ENCODE measurements around the gene TMEM200C.

TMEM200C gene

DNA sequence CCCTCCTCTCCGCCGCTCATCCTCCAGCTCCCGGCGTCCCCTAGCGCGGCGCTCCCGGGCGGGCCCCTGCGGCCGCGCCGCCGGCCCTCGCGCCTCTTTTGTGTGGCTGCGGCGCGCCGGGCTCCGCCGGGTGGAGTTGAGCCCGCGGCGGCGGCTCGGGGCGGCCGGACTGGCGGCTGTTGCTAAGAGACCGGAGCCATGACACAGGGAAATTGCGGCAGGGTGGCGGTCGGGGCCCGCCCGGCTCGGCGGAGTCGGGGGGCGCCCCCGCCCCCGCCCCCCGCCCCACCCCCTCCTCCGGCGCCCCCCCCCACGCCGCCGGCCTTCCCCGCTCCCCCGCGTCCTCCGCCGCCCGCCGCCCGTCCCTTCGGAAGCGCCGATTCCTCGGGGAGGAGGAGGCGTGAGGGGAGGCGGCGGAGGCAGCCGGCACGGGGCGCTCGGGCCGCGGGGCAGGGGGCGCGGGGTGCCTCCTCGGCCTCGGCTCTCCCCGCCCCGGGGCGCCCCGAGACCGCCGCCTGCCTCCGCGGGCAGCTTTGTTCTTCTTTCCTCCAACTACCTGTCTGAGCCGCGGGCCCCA, at the start of gene TMEM200C:
Gene TMEM200C, minus strand, starts transcription at position 224 of the 577 bp plus-strand sequence. CDS start 3,459 bp downstream, outside the sequence.
- DNase-seq = no peak

- no peak for DNase-seq
These were observed 49.1 kb upstream of the TMEM200C start for GRCh38 chr18:5944448-5944847.

DNA sequence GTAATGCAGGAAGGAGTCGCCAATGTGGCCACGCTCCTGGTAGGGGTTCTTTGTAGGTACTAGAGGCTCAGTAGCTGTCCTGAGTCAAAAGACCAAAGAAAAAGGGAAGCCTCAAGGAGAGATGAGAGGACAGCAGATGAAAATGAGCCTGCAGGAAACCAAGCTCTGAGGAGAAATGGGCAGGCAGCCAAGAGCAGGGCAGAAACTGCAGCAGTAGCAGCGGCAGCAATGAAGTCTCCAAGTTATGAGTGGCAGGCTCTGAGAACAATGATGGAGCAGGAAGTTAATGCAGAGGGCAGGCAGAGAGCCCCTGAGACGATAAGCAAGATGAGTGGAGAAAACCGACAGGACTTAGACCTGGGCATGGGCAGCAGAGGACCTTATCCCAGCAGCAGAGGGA, 48.2 kb upstream of the TMEM200C start:
- DNase-seq = no peak

DNA sequence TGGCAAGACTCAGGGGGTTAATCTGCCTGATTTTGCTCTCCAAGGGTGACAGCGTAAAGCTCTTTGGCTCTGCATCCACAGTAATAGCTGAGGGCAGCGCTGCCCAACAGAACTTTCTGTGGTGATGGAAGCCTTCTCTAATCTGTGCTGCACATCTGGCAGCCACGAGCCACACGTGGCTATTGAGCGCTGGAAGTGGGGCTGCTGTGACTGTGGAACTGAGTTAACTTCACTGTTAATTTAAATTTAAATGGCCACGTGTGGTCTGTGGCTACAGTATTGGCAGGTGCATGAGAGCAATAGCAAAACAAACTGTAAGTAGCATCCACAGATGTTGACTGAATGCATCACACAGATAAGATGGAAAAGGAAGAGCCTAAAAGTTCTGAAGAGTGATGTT, 47.3 kb upstream of the TMEM200C start:
- no peak for DNase-seq

DNA sequence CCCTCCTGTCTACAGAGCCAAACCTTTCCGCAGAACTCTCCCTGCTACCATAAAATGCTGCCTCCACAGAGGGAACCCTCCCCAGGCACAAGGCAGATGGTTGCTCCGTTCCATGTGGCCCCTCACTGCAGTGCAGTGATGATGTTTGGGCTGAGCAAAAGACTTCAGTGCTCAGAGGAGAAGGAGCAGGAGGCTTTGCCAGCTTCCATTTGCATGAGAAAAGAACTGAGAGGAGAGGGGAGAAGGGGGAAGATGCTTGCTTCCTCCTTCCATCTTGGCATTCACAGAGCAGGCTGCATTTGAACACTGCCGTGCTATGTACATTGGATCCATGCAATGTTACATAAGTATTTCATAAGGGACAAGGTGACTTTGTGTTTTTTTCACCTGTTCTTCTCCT, 46.6 kb upstream of the TMEM200C start:
- no peak for DNase-seq

DNA sequence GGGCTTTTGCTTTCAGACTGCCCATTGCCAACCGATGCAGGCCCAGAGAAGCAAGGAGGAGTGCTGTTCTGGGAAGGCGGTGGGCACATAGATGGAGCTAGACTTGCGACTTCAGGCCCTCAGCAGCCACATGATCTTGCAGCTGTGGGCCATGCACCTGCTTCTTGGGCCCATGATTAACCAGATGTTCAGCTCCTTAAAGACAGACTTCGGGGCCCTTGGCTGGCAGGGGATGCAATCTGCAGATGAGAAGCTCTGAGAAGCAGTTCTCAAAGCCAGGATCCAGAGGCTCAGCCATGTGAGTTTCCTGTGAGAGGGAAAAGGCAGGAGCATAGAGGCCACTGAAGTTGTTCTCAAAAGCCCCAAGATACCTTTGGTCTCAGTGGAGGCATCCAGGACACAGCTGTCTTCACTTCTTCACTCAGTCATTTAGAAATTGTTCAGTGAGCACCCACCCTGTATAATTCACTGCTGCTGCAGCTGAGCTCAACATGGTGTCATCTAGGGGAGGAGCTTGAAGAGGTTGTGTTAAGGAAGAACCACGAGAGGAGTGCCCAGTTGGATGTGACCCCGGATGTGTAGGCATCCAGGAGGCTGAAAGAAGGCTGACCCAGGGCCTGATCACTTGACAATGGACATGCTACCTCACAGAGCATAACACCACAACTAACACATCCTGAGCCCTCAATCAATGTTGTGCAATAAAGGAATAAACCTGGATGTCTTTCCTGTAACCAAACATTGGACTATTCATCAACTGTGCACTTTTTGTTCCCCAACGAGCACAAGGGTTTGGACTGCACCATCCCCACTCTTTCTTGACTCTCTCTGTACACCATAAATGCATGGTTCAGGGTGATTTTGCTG, 44.7 kb upstream of the TMEM200C start:
- no peak for DNase-seq

DNA sequence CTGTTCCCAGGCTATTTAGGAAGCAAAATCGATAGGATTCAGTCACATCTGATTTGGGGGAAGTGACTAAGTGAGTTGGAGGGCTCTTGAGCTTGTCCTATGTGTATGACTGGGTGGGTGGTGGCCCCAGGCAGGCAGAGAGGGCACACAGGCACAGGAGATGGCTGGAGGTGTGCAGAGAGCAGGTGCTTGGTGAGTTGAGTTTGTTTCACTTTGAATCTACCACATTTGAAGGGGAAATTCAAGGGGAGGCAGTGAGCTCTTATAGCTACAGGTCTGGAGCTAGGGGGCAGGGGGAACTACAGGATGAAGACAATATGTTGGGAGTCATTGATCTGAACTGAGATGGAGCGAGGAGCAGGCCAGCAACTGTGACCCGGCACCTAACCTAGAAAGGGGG, 42.5 kb upstream of the TMEM200C start:
- no peak for DNase-seq

GRCh38 chr18:5937121-5937520, 41.8 kb upstream of the TMEM200C start:
- no peak for DNase-seq

- DNase-seq = no peak
These were observed 35.5 kb upstream of the TMEM200C start for GRCh38 chr18:5930789-5931188.

GRCh38 chr18:5918205-5918858, 23.0 kb upstream of the TMEM200C start:
- no peak for DNase-seq

DNA sequence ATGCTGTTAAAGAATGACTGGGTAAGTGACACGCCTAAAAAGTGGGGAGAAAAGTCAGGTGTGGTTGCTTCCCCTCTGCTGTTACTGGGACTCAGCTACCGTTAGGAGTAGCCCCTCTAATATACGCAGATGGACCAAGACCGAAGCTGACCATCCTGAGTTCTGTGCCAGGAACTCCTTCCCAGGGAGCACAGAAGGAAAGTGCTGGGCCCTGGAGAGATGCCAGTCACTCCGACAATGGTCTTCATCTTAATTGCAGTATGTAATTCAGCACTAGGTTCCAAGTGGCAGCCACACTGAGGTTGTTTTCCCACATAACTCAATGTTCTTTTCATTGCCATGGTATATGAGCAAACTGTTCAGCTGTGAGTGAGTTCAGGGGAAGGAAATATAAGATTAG, 19.6 kb upstream of the TMEM200C start:
- no peak for DNase-seq

- no peak for DNase-seq
These were observed 18.7 kb upstream of the TMEM200C start for GRCh38 chr18:5914016-5914415.

- no peak for DNase-seq
These were observed 17.2 kb upstream of the TMEM200C start for GRCh38 chr18:5912566-5912965.

- no peak for DNase-seq
These were observed 13.8 kb upstream of the TMEM200C start for GRCh38 chr18:5909125-5909524.

GRCh38 chr18:5903386-5903785, 8.1 kb upstream of the TMEM200C start:
- DNase-seq = no peak

GRCh38 chr18:5900262-5900661, 4.9 kb upstream of the TMEM200C start:
- DNase-seq = no peak

DNA sequence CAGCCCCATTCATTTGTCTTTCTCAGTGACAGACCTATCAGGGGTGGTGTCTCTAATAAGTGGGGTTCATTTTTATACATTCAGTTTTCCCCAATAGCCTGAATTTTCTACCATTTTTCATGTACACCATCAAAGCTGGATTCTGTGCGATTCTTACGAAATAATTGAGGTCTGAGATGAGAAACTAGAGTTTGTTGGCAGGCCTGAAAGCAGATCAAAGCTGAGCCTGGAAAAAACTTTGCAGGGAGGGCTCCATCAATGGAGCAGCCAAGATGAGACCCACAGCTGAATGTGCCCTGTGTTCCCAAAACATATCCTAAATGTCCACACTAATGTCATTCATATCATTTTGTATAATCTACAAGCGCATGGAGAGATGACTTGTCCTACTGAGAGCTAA, 4.5 kb upstream of the TMEM200C start:
- no peak for DNase-seq

DNA sequence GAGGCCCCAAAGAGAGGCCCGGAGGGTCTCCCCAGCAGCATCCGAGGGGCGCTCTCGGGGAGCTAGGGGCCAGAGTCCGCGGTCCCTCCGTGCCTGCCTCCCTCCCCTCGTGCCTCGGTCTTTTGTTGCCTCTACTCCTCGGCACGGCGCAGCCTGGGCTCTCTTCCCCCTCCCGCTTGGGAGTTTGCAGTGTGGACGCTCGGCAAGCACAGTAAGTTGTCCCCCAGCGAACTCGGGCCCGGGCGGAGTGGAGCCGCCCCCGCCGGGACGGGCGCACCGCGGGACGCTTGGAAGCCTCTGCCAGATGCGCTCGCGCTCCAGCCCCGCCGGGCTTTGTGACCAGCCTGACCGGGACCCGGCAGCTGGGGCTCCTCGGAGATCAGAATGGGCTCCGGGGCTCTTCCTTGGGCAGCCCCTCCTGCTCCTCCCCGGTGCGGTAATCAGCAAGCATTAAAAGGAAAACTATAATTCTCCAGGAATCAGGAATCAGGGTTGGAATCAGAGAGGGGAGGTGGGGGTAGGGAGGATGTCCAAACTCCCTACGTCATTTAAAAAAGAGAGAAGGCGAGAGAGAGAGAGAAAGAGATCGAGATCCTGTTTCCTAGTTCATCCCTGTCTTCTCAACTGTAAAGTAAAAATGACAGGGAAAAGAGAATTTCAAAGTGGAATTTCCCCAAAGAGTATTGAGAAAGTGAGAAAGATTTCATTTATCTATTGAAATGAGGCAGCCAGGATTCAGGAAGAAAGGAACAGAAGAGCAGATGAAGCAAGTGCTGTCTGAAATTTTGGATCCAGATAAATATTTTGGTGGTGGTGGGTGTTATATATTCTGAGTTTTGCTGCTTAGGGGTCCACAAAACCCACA, 786 bp upstream of the TMEM200C start:
- no peak for DNase-seq

DNA sequence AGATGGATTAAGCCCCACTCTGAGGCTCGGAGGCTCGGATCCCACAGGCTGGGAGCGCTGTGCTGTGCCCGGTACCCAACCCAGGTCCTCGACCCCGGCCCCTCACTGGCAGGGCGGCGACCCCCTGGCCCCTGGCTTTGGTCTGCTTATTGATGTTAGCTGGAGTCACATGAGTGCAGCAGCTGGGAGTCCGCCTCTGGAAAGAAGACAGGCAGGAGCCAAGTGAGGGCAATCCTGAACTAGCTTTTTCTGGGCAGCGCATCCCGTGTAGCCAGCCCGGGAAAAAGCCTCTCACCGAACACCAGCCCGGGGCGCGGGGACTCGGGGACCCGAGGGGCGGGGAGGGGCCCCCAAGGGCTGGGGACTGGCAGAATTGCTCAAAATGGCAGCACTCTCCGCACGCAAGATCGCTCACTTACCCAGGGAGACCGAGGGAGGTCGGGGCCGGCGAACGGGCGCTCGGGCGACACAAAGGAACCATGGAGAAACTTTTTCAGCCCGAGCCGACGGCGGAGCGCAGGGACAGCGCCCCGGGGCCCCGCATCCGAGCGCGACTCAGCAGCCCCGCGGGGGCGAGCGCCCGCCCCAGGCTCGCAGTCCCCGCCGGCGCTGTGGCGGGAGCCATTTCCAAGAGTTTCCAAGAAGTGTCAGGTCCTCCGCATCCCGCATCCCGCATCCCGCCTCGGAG, 567 bp downstream of the TMEM200C start:
- no peak for DNase-seq

- DNase-seq = no peak
These were observed 1.2 kb downstream of the TMEM200C start for GRCh38 chr18:5893956-5894610.

GRCh38 chr18:5892823-5893431, 2.4 kb downstream of the TMEM200C start:
- DNase-seq = no peak

DNA sequence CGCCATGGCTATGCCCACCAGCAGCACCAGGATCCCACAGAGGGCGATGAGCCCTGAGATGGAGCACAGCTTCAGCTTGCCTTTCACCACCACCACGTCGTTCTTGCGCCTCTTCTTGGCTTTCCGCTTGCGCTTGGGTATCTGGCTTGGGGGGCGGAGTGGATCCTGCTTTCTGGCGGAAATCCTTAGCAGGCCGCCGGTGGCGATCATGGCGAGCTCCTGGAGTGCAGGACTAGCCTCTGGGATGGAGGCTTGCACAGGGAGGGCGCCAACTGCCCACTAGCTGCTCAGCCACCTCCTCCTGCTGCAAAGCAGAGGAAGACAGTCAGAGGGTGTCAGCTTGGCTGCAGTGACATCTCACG, 3.5 kb downstream of the TMEM200C start:
- no peak for DNase-seq

Data from NCI-H2227 treated with DMSO at 0.1 percent for 48 hours (cell line).